Hematopoietic multipotent progenitor cell treated with erythropoietin and hydrocortisone succinate and interleukin-3 and kit ligand, for 6 days (in vitro differentiated cells): ENCODE results near the gene SLC26A9.

ENCODE experiments used
- DNase-seq: peaks from one replicate; pipeline ENCODE4 v3.0.0-alpha.2; 2015

SLC26A9 gene

GRCh38 chr1:205945069-205945468 is 1.8 kb upstream of the SLC26A9 start:
- DNase-seq = no peak

GRCh38 chr1:205944525-205944924 is 1.3 kb upstream of the SLC26A9 start:
- no peak for DNase-seq

- no peak for DNase-seq
Observed at GRCh38 chr1:205942631-205943159, 561 bp downstream of the SLC26A9 start.

GRCh38 chr1:205940710-205941109 is 2.5 kb downstream of the SLC26A9 start:
- no peak for DNase-seq

GRCh38 chr1:205939690-205940330 is 3.4 kb downstream of the SLC26A9 start:
- peak; percentile 62 for DNase-seq

- no peak for DNase-seq
Observed at GRCh38 chr1:205938682-205939081, 4.6 kb downstream of the SLC26A9 start.

- no peak for DNase-seq
Observed at GRCh38 chr1:205936846-205937586, 6.2 kb downstream of the SLC26A9 start.

GRCh38 chr1:205936311-205936710 is 6.9 kb downstream of the SLC26A9 start:
- no peak for DNase-seq

GRCh38 chr1:205935869-205936268 is 7.4 kb downstream of the SLC26A9 start:
- no peak for DNase-seq

GRCh38 chr1:205934788-205935187 is 8.5 kb downstream of the SLC26A9 start:
- no peak for DNase-seq

- DNase-seq = no peak
Observed at GRCh38 chr1:205933671-205934618, 9.3 kb downstream of the SLC26A9 start.

- no peak for DNase-seq
Observed at GRCh38 chr1:205932776-205933175, 10.5 kb downstream of the SLC26A9 start.

GRCh38 chr1:205930799-205931281 is 12.4 kb downstream of the SLC26A9 start:
- peak; percentile 65 for DNase-seq

GRCh38 chr1:205930195-205930577 is 13.1 kb downstream of the SLC26A9 start:
- no peak for DNase-seq

GRCh38 chr1:205929496-205930194 is 13.6 kb downstream of the SLC26A9 start:
- DNase-seq = no peak

GRCh38 chr1:205928317-205928716 is 14.9 kb downstream of the SLC26A9 start:
- DNase-seq = no peak

- no peak for DNase-seq
Observed at GRCh38 chr1:205927676-205928075, 15.6 kb downstream of the SLC26A9 start.

- DNase-seq = no peak
Observed at GRCh38 chr1:205927247-205927646, 16.0 kb downstream of the SLC26A9 start.

- DNase-seq = no peak
Observed at GRCh38 chr1:205926636-205927035, 16.6 kb downstream of the SLC26A9 start.

- no peak for DNase-seq
Observed at GRCh38 chr1:205926213-205926612, 17.0 kb downstream of the SLC26A9 start.

GRCh38 chr1:205925736-205926135 is 17.5 kb downstream of the SLC26A9 start:
- no peak for DNase-seq

- no peak for DNase-seq
Observed at GRCh38 chr1:205924460-205924790, 18.8 kb downstream of the SLC26A9 start.
